SU-DHL-6 (cell line): Measurements from ENCODE around the gene WWP2.

ENCODE experiments used
- H2AFZ ChIP-seq: fragments of 200-600 bp; sonication (generic); 2 replicates; pipeline ENCODE4 v1.6.1; 2014; ENCODE audit warnings: low read depth, mild to moderate bottlenecking, moderate library complexity, mixed read lengths, antibody characterized with exemption, low read length; ENCODE audit not compliant: severe bottlenecking
- H3F3A ChIP-seq: fragments of 200-600 bp; shearing (Covaris generic); 2 replicates; pipeline ENCODE4 v1.6.0; 2016; ENCODE audit warnings: antibody characterized with exemption, mild to moderate bottlenecking; ENCODE audit not compliant: insufficient read depth
- H3K27ac ChIP-seq: fragments of 200-600 bp; sonication (generic); 2 replicates; pipeline ENCODE4 v1.5.1; 2016; ENCODE audit warnings: low read depth, mild to moderate bottlenecking, low read length, moderate library complexity, mixed read lengths
- H3K27me3 ChIP-seq: fragments of 200-600 bp; sonication (generic), shearing (Covaris generic); 2 replicates; pipeline ENCODE4 v1.6.0; 2014; ENCODE audit warnings: mild to moderate bottlenecking, low read length
- H3K36me3 ChIP-seq: fragments of 200-600 bp; sonication (generic); 2 replicates; pipeline ENCODE4 v1.6.1; 2014; ENCODE audit warnings: mild to moderate bottlenecking, low read length, mixed read lengths
- H3K4me2 ChIP-seq: fragments of 300-600, 200-600 bp; shearing (Covaris generic), sonication (generic); 2 replicates; pipeline ENCODE4 v1.6.0; 2014; ENCODE audit warnings: low read length, low read depth, mild to moderate bottlenecking; ENCODE audit not compliant: poor library complexity, severe bottlenecking
- H3K4me3 ChIP-seq: fragments of 200-600 bp; sonication (generic); 2 replicates; pipeline ENCODE4 v1.5.1; 2014; ENCODE audit warnings: antibody characterized with exemption, low read length, mild to moderate bottlenecking, mixed read lengths; ENCODE audit not compliant: insufficient read depth, poor library complexity, severe bottlenecking
- H3K79me2 ChIP-seq: fragments of 200-600 bp; sonication (generic); 2 replicates; pipeline ENCODE4 v1.6.1; 2014; ENCODE audit warnings: mild to moderate bottlenecking, low read length, moderate library complexity; ENCODE audit not compliant: insufficient read depth
- H3K9ac ChIP-seq: fragments of 200-600 bp; sonication (generic); 2 replicates; pipeline ENCODE4 v1.7.0; 2014; ENCODE audit warnings: mild to moderate bottlenecking, low read length
- H3K9me2 ChIP-seq: fragments of 200-600 bp; sonication (generic); replicated peaks from 2 replicates; pipeline ENCODE4 v1.6.1; 2014; ENCODE audit warnings: low read length; ENCODE audit not compliant: insufficient read depth
- H3K9me3 ChIP-seq: fragments of 200-600 bp; sonication (generic); 2 replicates; pipeline ENCODE4 v1.6.1; 2014; ENCODE audit warnings: low read length, mixed read lengths; ENCODE audit not compliant: insufficient read depth
- H4K20me1 ChIP-seq: fragments of 200-600 bp; sonication (generic); 2 replicates; pipeline ENCODE4 v1.6.1; 2014; ENCODE audit warnings: low read depth, mild to moderate bottlenecking, antibody characterized with exemption, low read length, moderate library complexity, mixed read lengths
- CTCF ChIP-seq: fragments of 200-600 bp; sonication (generic); IDR thresholded peaks from one replicate; pipeline ENCODE4 v1.5.1; 2017; ENCODE audit warnings: antibody characterized with exemption, mild to moderate bottlenecking, low read length, moderate library complexity; ENCODE audit not compliant: insufficient read depth, poor library complexity, severe bottlenecking
- EZH2phosphoT487 ChIP-seq: fragments of 200-600 bp; sonication (generic), shearing (Covaris generic); conservative IDR thresholded peaks from 2 replicates; pipeline ENCODE4 v1.6.1; 2018; ENCODE audit warnings: mild to moderate bottlenecking, antibody characterized with exemption, low read length, moderate library complexity, mixed read lengths

WWP2 gene

DNA sequence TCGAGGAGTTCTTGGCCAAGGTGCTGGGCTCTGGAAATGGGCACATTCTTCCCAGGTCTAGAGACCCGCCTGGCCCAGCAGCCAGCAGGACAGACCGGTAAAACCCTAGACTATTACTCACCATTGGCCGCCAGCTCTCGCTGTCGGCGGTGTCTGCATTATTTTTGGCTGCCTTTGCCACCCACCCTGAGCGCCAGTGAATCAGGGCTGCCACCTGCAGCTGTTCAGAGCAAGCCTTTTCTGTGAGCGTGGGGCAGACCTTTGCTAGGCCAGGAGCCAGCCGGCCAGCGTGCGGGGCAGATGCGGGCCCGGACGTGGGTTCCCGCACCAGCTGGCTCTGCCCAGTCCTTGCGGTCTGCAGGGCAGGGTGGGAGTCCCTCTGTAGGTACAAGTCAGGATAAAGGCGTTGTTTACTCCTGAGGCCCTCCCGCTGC lies 173.2 kb downstream of the WWP2 start:
- Histone ChIP-seq H3K36me3 (no peaks in the 10 kb centered on the region), H3K4me3 (no peak overlapping the region), H4K20me1 (no peaks in the 10 kb centered on the region), H3K9me3 (no peaks in the 10 kb centered on the region), H3K79me2 (no peaks in the 10 kb centered on the region), H2AFZ (no peak overlapping the region), H3K9me2 (no peaks in the 10 kb centered on the region), H3F3A (no peaks in the 10 kb centered on the region), H3K4me2 (no peak overlapping the region), H3K27me3 (no peaks in the 10 kb centered on the region), H3K9ac (no peak overlapping the region), H3K27ac (no peak overlapping the region)
- TF ChIP-seq CTCF: no peak
- no peak for TF ChIP-seq EZH2phosphoT487

- Histone ChIP-seq H3K9me2 (no peaks in the 10 kb centered on the region), H3K9me3 (no peaks in the 10 kb centered on the region), H2AFZ (no peak overlapping the region), H3K27me3 (no peaks in the 10 kb centered on the region), H3K9ac (no peak overlapping the region), H3K27ac (no peak overlapping the region), H3K4me3 (no peak overlapping the region), H3K36me3 (no peaks in the 10 kb centered on the region), H3F3A (no peaks in the 10 kb centered on the region), H4K20me1 (no peaks in the 10 kb centered on the region), H3K4me2 (no peak overlapping the region), H3K79me2 (no peaks in the 10 kb centered on the region)
- TF ChIP-seq EZH2phosphoT487 (no peak), CTCF (no peak)
Measured at GRCh38 chr16:69935740-69936139, 173.6 kb downstream of the WWP2 start.

- Histone ChIP-seq H3K9me2 (no peaks in the 10 kb centered on the region), H4K20me1 (no peaks in the 10 kb centered on the region), H3K9me3 (no peaks in the 10 kb centered on the region), H3K27ac (no peak overlapping the region), H2AFZ (no peak overlapping the region), H3K79me2 (no peaks in the 10 kb centered on the region), H3F3A (no peaks in the 10 kb centered on the region), H3K4me3 (no peak overlapping the region), H3K36me3 (no peaks in the 10 kb centered on the region), H3K27me3 (no peaks in the 10 kb centered on the region), H3K4me2 (no peak overlapping the region), H3K9ac (no peak overlapping the region)
- TF ChIP-seq CTCF: no peak
- TF ChIP-seq EZH2phosphoT487: no peak
Measured at GRCh38 chr16:69936252-69936651, 174.1 kb downstream of the WWP2 start.

GRCh38 chr16:69936751-69937211 lies 174.6 kb downstream of the WWP2 start:
- Histone ChIP-seq H4K20me1 (no peaks in the 10 kb centered on the region), H3F3A (no peaks in the 10 kb centered on the region), H3K27me3 (no peaks in the 10 kb centered on the region), H3K9me3 (no peaks in the 10 kb centered on the region), H3K79me2 (no peaks in the 10 kb centered on the region), H3K9ac (no peak overlapping the region), H3K27ac (no peak overlapping the region), H3K9me2 (no peaks in the 10 kb centered on the region), H2AFZ (no peak overlapping the region), H3K4me2 (no peak overlapping the region), H3K36me3 (no peaks in the 10 kb centered on the region), H3K4me3 (no peak overlapping the region)
- TF ChIP-seq CTCF (no peak), EZH2phosphoT487 (no peak)
